Uterus (tissue), 4 donors: Measurements from ENCODE around the gene ZNF740. TPM values are rescaled to one million over a fixed set of nuclear protein-coding genes. Genes with fewer than 3 reads are reported as not detected.

ENCODE experiments used
- DNase-seq, 2 donors: peaks; one replicate each; pipeline ENCODE4 v3.0.0-alpha.2; 2019 to 2020
- H3K27ac ChIP-seq, 2 donors: fragments of 200-600 bp; sonication (generic); 1 replicate in 1 of 2; 2 replicates in 1 of 2; pipeline ENCODE4 v1.5.1; 2016 to 2018
- H3K27me3 ChIP-seq, 2 donors: fragments of 200-600 bp; sonication (generic); one replicate each; pipeline ENCODE4 v1.5.1; 2018 to 2019; ENCODE audit warnings: control low read depth in 1 of 2
- H3K36me3 ChIP-seq, 2 donors: fragments of 200-600 bp; sonication (generic); one replicate each; pipeline ENCODE4 v1.5.1; 2019; ENCODE audit warnings: control low read depth in 1 of 2
- H3K4me1 ChIP-seq, 2 donors: fragments of 200-600 bp; sonication (generic); one replicate each; pipeline ENCODE4 v1.5.1; 2018 to 2019; ENCODE audit warnings: control low read depth in 1 of 2
- H3K4me3 ChIP-seq, 2 donors: fragments of 200-600 bp; sonication (generic); 1 replicate in 1 of 2; 2 replicates in 1 of 2; pipeline ENCODE4 v1.5.1; 2018 to 2019; ENCODE audit warnings: mild to moderate bottlenecking in 1 of 2
- H3K9me3 ChIP-seq, 2 donors: fragments of 200-600 bp; sonication (generic); one replicate each; pipeline ENCODE4 v1.5.1; 2019; ENCODE audit warnings: control low read depth in 1 of 2
- CTCF ChIP-seq, 4 experiments: fragments of 200-600 bp in 2 of 4; fragments of 450-650 bp in 2 of 4; sonication (generic) in 2 of 4; IDR thresholded peaks; one replicate each; pipeline ENCODE4 v1.5.1; 2016 to 2019; ENCODE audit warnings: antibody characterized with exemption in 4 of 4, mild to moderate bottlenecking in 2 of 4, moderate library complexity in 1 of 4
- POLR2A ChIP-seq, 2 donors: fragments of 450-650 bp; IDR thresholded peaks; one replicate each; pipeline ENCODE4 v1.6.1; 2016; ENCODE audit warnings: antibody characterized with exemption in 2 of 2, mild to moderate bottlenecking in 1 of 2, moderate library complexity in 1 of 2
- intact Hi-C: fragments of 100-400 bp; cut with DNase I; formaldehyde crosslinking; loops from one replicate; pipeline ENCODE4 v1.15.1; 2023; ENCODE audit warnings: low total_unique reads
- small RNA-seq: library from RNA; depleted of rRNA; stranded (forward); fragments of <200 nt; gene quantifications from one replicate; pipeline ENCODE3, GENCODE V24; 2016
- total RNA-seq, 4 donors: library from RNA; depleted of rRNA in 3 of 4; stranded (reverse); fragments of >200 nt in 3 of 4; gene quantifications; one replicate each; pipeline versions ENCODE4 v1.1.0 to v1.2.4, GENCODE V29; 2014 to 2023
- donor health status: DM: yes; HTN: yes; CAD: no.

Gene ZNF740
- total RNA-seq, 4 donors from 2014 or later = 7.7 to 55.5 (median 25.9) TPM

DNA sequence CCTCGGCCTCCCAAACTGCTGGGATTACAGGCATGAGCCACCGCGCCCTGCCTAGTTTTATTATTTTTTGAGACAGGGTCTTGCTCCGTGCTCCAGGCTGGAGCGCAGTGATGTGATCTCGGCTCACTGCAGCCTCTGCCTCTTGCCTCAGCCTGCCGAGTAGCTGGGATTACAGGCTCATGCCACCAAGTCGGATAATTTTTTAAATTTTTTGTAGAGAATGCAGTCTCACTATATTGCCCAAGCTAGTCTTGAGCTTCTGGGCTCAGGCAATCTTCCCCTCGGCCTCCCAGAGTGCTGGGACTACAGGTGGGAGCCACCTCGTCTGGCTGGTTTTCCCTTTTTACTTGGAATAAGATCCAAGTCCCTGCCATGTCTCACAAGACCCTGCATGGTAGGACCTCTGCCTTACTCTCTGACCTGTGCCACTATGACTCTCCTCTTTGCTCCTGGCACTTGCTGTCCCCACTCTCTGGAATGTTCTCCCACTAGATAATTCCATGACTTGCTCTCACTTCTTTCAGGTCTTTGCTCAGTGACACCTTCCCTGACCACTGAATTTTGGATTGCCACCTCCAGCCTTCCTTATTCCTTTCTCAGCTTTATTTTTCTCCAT is 59.2 kb downstream of the ZNF740 start:
- intact Hi-C loops = no loop called here
- no peak overlapping the region for H3K27ac ChIP-seq
- no peak overlapping the region for H3K4me3 ChIP-seq
- H3K27me3 ChIP-seq = no peaks in the 10 kb centered on the region
- no peak for DNase-seq
- no peaks in the 10 kb centered on the region for H3K36me3 ChIP-seq
- no peaks in the 10 kb centered on the region for H3K4me1 ChIP-seq
- H3K9me3 ChIP-seq = no peaks in the 10 kb centered on the region
- no peak for TF ChIP-seq POLR2A (IDR thresholded peaks at IDR 0.05)
- TF ChIP-seq CTCF (IDR thresholded peaks at IDR 0.05) = no peak

DNA sequence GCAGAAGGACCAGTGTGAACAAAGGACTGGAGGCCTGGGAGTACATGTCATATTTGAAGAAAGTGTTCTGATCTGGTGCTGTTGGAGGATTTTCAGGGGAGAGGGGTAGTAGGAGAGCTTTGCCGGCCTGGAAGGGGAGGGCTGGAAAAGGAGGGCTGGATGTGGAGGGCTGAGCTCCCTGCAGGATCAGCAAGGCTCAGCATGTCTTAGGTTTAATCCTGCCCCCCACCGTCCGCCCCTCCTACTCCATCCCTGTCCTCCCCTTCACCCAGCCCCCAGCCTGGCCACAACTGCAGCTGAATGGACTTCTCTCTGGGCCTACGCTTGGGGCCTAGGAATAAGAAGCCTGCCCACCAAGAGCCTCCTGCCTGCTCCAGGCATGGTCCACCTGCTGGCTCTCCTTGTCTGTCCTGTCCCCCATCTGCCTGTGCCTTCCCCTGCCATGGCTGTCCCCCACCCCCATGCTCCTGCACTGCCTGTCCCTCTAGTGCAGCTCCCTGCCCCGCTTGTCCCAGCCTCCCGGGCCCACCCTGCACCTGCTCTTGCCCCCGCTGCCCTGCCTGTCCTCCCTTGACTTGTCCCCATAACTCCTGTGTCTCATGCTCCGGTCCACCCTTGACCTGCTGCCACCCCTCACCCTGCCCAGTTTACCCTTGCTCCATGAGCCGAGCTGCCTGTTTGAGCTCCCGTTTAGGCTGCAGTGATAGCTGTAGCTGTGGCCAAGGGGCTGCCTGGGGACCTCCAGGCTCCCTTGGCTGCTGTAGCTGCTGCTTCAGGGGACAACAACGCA is 61.3 kb downstream of the ZNF740 start:
- no peak overlapping the region for H3K27ac ChIP-seq
- no peak overlapping the region for H3K4me3 ChIP-seq
- no peaks in the 10 kb centered on the region for H3K4me1 ChIP-seq
- H3K27me3 ChIP-seq = no peaks in the 10 kb centered on the region
- TF ChIP-seq POLR2A (IDR thresholded peaks at IDR 0.05) (no peak), CTCF (IDR thresholded peaks at IDR 0.05) (no peak)
- intact Hi-C loops = no loop called here
- no peaks in the 10 kb centered on the region for H3K36me3 ChIP-seq
- H3K9me3 ChIP-seq = no peaks in the 10 kb centered on the region
- no peak for DNase-seq

DNA sequence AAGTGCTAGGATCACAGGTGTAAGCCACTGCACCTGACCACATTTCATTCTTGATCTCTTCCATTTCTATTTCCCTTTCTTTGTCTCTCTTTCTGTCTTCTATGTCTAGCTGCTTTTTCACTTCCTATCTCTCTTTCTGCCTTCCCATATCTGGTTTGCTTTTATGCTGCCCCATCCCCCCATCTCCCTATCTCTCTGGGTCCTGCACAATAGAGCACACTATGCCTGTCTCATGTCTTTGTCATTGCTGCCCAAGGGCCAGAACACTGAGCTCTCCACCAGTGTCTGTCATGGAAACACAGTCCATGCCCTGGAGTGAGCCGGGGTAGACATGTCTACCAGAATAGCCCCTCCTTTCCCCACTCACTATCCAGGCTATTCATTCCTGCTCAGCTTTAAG is 63.8 kb downstream of the ZNF740 start:
- Histone ChIP-seq H3K27ac (no peak overlapping the region), H3K9me3 (no peaks in the 10 kb centered on the region), H3K36me3 (no peaks in the 10 kb centered on the region), H3K4me3 (no peak overlapping the region), H3K4me1 (no peaks in the 10 kb centered on the region), H3K27me3 (no peaks in the 10 kb centered on the region)
- no peak for DNase-seq
- TF ChIP-seq POLR2A (IDR thresholded peaks at IDR 0.05) = no peak
- TF ChIP-seq CTCF (IDR thresholded peaks at IDR 0.05) = no peak
- intact Hi-C loops = no loop called here

Small RNA genes within 50 kb of the gene (small RNA-seq; reads per million reads assigned to genes)
- gene HIGD1AP1 = not detected
- not detected for gene RNU6-333P

Other genes starting within 250 kb of the ZNF740 start
- gene KRT18, start 231.6 kb upstream of the ZNF740 start, total RNA-seq = 10 to 100 TPM in 3 of 4 donors, 1 to 10 TPM in 1; 2.6 to 69.2 (median 17.8) TPM
- 1,000 to 10,000 TPM in 1 of 4 donors, 100 to 1,000 TPM in 3; 388 to 1,076 (median 585) TPM for gene EIF4B, start 174.3 kb upstream of the ZNF740 start, total RNA-seq
- 100 to 1,000 TPM in 2 of 4 donors, 10 to 100 TPM in 2; 64.0 to 394 (median 112) TPM for gene TNS2, start 130.7 kb upstream of the ZNF740 start, total RNA-seq
- gene SPRYD3, start 101.3 kb upstream of the ZNF740 start, total RNA-seq = 10 to 100 TPM; 15.9 to 75.5 (median 28.9) TPM
- 100 to 1,000 TPM in 3 of 4 donors, 10 to 100 TPM in 1; 48.7 to 762 (median 252) TPM for gene IGFBP6, start 83.1 kb upstream of the ZNF740 start, total RNA-seq
- gene SOAT2, start 77.2 kb upstream of the ZNF740 start, total RNA-seq = under 1 TPM in 1 of 4 donors, not detected in 3; 0.82 TPM
- 10 to 100 TPM in 3 of 4 donors, 1 to 10 TPM in 1; 4.1 to 67.6 (median 42.6) TPM for gene CSAD, start 203 bp downstream of the ZNF740 start, total RNA-seq
- gene ITGB7, start 26.5 kb downstream of the ZNF740 start, total RNA-seq = 1 to 10 TPM in 3 of 4 donors, not detected in 1; 2.0 to 3.8 (median 2.4) TPM
- gene RARG, start 51.5 kb downstream of the ZNF740 start, total RNA-seq = 10 to 100 TPM in 2 of 4 donors, 1 to 10 TPM in 2; 2.6 to 65.6 (median 28.9) TPM
- gene ESPL1, start 87.6 kb downstream of the ZNF740 start, total RNA-seq = 1 to 10 TPM in 1 of 4 donors, under 1 TPM in 1, not detected in 2; 0.12 to 4.5 TPM
- gene PFDN5, start 114.8 kb downstream of the ZNF740 start, total RNA-seq = 1,000 to 10,000 TPM in 2 of 4 donors, 100 to 1,000 TPM in 2; 347 to 1,573 (median 972) TPM
- gene MYG1, start 119.0 kb downstream of the ZNF740 start, total RNA-seq = 10 to 100 TPM; 10.2 to 59.3 (median 33.9) TPM
- gene AAAS, start 140.9 kb downstream of the ZNF740 start, total RNA-seq = 10 to 100 TPM; 12.3 to 52.2 (median 46.9) TPM
- gene SP7, start 155.6 kb downstream of the ZNF740 start, total RNA-seq = under 1 TPM in 2 of 4 donors, not detected in 2; 0.34 to 0.62 TPM
- 100 to 1,000 TPM in 2 of 4 donors, 10 to 100 TPM in 2; 58.8 to 127 (median 90.7) TPM for gene SP1, start 199.5 kb downstream of the ZNF740 start, total RNA-seq
- gene AMHR2, start 243.1 kb downstream of the ZNF740 start, total RNA-seq = 10 to 100 TPM in 1 of 4 donors, under 1 TPM in 1, not detected in 2; 0.52 to 12.4 TPM